EH (cell line): Measurements from ENCODE around the gene POM121L12.

Experiments
- DNase-seq: peaks from one replicate; pipeline ENCODE4 v3.0.0-alpha.2; 2015; ENCODE audit warnings: low read depth

POM121L12 gene

GRCh38 chr7:53035499-53036412, at the start of gene POM121L12:
Gene POM121L12, plus strand, starts transcription at chr7:53035633. Its CDS starts 39 bp downstream, at chr7:53035672.
- no peak for DNase-seq

GRCh38 chr7:52992001-52992400, 43.4 kb upstream of the POM121L12 start:
- no peak for DNase-seq

GRCh38 chr7:52992479-52993162, 42.8 kb upstream of the POM121L12 start:
- DNase-seq, result no peak

- DNase-seq, result no peak
Measured at GRCh38 chr7:52995676-52996075, 39.8 kb upstream of the POM121L12 start.

GRCh38 chr7:53001221-53001620, 34.2 kb upstream of the POM121L12 start:
- no peak for DNase-seq

GRCh38 chr7:53002389-53002788, 33.0 kb upstream of the POM121L12 start:
- DNase-seq, result no peak

- DNase-seq, result no peak
Measured at GRCh38 chr7:53003653-53004445, 31.6 kb upstream of the POM121L12 start.

- no peak for DNase-seq
Measured at GRCh38 chr7:53013925-53014324, 21.5 kb upstream of the POM121L12 start.

GRCh38 chr7:53015463-53015862, 20.0 kb upstream of the POM121L12 start:
- DNase-seq, result no peak

GRCh38 chr7:53022893-53023292, 12.5 kb upstream of the POM121L12 start:
- no peak for DNase-seq

GRCh38 chr7:53048638-53049037, 13.2 kb downstream of the POM121L12 start:
- DNase-seq, result no peak

- DNase-seq, result no peak
Measured at GRCh38 chr7:53050433-53050832, 15.0 kb downstream of the POM121L12 start.

- no peak for DNase-seq
Measured at GRCh38 chr7:53059591-53059990, 24.2 kb downstream of the POM121L12 start.

- DNase-seq, result no peak
Measured at GRCh38 chr7:53060066-53060465, 24.6 kb downstream of the POM121L12 start.

- no peak for DNase-seq
Measured at GRCh38 chr7:53062796-53063195, 27.4 kb downstream of the POM121L12 start.

- DNase-seq, result no peak
Measured at GRCh38 chr7:53068673-53069072, 33.2 kb downstream of the POM121L12 start.

GRCh38 chr7:53070883-53071282, 35.5 kb downstream of the POM121L12 start:
- DNase-seq, result no peak
